ENCODE results near the gene GRK5.

Gene GRK5

DNA sequence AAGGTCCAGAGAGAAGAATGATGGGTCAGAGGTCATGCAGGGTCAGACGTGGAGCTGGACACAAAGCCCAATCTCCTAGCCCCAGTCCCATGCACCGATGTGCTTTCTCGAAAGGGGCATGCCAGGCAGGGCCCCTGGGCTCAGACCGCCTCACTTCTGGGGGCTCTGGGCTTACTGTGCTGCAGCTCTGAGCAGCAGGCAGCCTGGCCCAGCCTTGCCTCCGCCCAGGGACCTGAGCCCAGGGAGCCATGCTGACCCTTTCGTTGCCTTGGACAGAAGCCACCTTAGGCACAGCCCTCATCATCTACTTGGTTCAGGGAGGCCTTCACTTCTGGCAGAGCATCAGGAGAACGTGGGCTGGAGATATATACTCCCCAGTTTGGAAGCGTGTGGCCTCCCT, 161.2 kb downstream of the GRK5 start:
- DNase-seq = no peak

DNA sequence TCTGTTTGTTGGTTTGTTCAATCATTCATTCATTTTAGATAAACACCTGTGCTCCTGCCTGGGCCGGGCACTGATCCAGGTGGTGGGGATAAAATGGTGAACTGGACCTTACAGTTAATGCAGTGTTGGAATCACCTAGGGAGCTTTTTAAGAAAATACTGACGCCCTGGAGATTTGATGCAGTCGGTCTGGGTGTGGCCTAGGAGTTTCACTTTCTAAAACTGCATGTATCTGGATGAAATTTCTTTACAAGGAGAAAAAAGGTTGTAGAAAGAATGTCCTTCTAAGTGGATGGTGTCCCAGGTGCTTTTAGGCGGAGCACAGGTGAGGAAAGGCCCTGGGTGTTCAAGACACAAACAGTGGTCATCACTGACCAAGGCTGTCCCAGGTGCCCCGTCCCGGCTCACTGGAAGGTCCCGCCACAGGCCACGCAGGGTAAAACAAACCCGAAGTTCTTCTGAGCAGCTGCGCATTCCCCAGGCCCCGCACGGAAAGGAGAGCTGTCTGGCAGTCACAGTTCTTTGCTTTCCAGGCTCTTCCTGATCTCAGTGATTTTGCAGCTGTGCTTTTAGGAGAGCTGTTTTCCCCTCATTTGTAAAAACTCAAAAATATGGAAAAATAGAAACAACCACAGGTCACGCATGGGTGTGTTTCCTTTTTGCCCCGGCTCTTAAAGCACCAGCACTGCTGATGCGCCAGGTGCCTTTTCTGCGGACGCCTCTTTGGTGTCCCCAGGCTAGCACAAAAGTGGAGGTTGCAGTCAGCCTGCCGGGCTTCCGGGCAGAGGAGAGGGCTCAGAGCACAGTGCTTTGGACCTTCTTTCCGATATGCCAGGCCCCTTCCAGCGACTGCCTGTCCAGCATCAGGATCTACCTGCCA, 161.9 kb downstream of the GRK5 start:
- DNase-seq = no peak

DNA sequence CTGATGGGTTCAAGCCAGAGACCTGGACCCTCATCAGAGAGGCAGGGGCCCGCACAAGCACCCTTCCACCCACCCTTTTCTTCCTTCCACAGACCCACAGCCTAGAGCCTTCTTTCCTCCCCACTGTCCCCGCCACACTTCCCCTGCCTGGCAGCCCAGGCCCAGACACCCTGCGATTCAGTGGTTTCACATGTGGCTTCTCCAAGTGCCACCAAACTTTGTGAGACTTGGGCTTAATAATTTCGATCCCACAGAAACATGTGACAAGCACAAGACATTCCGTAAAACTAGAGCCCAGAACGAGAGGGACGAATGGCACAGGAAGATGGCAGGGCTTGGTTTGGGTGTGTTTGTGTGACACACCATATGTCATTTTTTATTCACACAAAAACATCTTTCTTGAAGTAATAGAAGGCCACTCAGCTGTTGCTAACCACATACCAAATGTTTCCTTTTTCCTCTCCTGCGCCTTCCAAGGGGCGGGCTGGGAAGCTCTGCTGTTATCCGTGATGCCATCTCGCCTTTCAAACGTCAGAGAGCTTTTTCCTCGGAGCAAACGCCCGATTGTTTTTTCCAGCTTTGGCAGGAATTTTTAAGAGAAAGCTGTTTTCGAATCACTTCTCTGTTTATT, 162.9 kb downstream of the GRK5 start:
- DNase-seq = no peak

DNA sequence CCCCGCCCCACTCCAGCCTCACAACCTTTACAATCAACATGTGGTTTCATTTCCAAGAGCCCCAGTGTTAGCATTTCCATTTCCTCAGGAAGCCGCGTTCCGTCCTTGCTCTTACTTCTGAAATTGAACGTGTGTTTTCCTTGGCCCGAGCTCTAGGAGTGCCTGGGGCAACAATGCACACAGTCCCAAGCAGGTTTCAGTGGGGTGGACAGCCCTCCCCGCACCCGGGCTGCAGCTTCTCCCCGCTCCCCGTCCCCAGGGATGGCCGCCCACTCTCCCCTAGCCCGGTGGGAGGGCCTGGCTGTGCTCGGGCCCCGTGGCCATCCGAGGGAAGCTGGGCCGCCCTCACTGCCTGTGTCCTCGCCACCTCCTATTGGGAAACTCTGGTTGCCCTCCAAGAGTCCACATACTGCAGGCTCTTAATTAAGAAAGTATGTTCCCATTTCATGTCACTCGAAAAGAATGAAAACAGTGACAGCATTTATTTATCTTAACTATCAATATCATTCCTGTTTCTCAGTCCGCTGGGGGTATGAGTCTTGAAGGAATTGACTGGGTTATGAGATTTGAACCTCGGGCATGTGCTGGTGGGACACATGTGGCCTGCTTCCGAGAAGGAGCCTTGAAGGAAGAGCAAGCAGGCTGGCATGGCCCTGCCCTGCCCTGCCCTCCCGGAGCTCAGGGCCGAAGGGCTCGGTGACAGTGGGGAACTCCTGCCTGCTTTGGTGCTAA, 163.8 kb downstream of the GRK5 start:
- DNase-seq = no peak

DNA sequence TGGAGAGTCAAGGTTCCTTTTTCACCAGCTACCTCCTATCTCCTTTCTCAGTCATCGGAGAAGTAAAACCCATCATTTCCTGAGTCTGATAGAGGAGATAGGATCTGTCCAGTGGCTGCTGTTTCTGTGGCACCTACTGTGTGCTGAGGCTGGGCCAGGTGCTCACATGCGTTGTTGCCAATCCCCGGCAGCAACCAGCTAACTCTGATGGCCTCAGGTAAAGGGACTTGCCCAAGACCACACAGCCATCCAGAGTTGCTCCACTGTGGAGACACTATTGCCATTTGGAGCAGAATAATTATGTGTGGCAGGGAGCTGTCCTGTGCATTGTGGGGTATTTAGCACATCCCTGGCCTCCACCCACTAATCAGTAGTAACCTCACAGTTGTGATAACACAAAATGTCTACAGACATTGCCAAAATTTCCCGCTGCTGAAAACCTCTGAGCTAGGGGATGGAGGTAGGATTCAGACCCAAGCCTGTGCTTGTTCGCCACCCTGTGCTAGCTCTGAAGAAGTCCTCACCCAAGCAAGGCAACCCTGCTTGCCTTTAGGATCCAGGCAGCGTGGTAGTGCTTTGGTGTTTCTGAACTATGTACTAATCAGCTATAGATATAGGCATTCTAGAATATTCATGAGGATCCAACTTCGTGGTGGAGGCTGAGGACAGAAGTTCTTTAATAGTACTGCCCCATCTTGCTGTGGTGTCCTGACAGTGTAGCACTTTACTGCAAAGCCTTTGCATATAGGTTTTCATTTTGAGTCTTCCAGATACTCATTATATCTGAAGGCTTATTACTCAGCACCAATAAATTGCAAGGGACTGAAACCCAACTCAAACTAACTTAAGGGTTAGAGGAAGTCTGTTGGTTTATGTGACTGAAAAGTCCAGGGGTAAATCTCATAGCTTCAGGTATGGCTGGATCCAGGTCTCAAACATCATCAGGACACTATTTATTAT, 164.6 kb downstream of the GRK5 start:
- DNase-seq = no peak

DNA sequence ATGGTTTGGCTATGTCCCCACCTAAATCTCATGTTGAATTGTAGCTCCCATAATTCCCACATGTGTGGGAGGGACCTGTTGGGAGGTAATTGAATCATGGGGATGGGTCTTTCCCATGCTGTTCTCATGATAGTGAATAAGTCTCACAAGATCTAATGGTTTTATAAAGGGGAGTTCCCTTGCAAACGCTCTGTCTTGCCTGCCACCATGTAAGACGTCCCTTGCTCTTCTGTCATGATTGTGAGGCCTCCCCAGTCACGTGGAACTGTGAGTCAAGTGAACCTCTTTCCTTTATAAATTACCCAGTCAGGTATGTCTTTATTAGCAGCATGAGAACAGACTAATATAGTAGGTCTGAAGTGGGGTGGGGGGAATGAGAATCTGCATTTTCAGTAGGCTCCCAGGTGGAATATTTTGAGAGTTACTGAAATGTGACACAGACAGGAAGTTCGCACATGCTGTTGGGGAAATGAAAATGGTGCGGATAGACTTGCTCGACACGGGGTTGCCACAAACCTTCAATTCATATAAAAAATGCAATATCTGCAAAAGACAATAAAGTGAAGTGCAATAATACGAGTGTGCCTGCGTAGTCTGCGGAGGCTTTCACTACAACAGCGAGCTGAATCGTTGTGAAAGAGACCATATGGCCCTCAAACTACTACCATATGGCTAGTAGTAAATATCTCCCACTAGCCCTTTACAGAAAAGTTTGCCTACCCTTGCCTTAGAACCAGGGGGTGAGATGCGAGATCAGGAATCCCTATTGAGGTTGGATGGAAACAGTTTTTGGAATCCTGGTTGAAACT, 166.1 kb downstream of the GRK5 start:
- DNase-seq = no peak

DNA sequence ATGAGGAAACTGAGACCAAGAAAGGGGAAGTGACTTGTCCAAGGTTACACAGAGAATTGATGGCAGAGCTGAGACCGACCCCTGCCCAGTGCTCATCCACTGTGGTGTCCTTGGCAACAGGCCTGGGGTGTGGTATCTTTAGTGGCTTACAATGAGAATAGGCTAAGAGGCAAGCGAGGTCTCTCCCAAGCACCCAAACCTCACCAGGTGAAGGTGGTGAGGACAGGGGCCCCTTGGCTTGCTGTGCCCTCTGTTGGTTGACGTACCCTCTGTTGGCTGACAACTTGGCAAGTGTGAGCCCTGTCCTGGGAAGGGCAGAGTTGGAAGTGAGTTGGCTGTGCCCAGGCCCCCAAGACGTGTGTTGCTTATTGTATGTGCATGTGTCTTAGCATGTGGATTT, 166.9 kb downstream of the GRK5 start:
- no peak for DNase-seq

DNA sequence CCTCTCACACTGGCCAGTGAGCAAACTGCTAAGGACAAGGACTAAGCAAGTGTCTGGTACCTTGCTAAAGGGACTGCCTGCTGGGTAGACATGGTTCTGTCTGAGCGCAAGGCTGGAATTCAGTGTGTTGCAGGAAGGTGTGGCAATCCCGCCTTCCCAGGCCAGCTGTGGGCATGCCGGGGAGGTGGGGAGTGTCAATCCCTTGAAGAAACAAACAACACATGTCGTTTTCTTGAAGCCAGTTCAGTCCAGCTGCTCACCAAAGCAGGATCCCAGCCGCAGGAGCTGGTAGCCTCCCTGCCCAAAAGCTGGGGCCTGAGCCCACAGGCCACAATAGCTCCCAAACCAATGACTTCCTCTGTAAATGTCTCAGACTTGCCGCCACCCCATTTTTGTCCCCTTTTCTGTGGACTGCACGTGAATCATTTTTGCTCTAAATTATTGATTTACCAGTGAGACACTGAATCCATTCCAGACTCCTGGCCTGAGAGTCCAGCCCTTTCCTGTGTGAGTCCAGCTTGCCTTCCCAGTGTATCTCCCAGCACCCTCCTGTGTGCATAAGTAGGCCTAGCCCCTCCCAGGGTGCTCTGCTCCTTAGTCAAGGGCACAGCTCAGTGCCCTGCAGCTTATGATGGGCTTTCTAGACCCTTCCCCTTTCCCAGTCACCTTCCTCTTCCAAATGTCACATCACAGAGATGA, 168.4 kb downstream of the GRK5 start:
- DNase-seq = no peak

DNA sequence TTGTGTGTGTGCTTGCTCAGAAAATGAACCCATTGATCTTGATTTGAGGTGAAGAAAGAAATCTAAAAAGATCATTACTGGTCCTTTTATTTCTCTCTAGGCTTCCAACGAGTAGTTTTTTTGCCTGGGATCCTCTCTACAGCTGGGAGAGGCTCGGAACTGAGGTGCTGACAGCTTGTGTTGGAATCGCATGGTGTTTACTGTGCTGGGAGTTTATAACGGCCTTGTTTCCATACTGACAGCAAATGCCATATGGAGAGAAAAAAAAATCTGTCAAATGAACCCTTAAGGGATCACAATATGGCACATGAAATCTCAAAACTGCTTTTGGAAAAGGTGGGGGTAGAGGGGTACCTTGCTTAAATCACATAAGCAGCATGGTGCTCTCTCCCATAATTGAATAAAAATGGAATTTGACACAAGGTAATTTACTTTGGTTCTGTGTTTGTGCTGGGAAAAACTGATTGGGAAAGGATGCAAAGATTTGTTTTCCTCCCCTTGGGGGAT, 170.1 kb downstream of the GRK5 start:
- no peak for DNase-seq

DNA sequence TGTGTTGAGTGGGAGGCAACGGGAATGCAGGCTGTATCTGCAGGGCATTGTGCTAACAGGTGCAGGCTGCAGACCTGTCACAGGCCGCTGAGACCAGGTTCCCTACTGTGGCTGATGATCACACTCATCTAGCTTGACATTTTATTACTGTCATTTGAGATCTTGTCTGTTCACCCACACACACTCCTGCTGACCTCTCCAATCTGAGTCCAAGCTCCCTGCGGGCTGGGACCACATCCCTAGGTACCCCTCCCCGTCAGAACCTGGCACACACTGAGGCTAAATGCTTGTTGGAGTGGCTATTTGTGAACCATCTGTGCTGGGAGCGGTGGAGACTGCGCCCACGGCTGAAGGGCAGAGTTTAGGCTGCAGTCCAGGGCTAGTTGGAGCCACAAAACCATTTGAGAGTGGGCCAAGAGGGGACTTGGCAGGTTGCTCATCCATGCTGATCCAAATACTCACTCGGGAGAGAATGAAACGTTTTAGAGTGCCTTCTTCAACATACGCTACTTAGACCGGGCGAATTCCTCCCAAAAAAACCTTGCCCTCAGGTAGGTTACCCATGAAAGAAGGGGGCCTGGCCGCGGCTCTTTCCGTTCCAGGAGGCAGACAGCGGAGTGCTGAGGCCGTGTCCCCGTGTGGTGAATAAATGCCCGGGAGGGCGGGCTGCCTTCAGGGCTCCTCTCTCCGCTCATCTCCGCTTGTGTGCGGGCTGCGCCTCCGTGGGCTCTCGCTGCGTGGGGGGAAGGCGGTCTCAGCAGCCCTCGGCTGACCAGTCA, 170.8 kb downstream of the GRK5 start:
- no peak for DNase-seq

DNA sequence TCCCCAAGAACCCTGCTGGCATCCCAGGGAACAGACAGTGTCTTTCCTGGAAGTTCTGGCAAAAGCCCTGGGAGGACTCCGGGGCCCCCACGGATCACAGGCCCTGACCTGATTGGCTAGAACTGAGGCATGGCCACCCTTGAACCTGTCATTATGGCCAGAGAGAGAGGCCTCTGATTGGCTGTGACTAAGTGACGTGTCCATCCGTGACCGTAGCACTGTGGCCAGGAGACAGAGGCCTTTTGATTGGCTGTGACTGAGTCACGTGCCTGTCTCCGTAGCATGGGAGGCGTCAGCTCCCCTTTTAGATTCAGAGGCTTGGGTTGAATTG, 171.3 kb downstream of the GRK5 start:
- no peak for DNase-seq

DNA sequence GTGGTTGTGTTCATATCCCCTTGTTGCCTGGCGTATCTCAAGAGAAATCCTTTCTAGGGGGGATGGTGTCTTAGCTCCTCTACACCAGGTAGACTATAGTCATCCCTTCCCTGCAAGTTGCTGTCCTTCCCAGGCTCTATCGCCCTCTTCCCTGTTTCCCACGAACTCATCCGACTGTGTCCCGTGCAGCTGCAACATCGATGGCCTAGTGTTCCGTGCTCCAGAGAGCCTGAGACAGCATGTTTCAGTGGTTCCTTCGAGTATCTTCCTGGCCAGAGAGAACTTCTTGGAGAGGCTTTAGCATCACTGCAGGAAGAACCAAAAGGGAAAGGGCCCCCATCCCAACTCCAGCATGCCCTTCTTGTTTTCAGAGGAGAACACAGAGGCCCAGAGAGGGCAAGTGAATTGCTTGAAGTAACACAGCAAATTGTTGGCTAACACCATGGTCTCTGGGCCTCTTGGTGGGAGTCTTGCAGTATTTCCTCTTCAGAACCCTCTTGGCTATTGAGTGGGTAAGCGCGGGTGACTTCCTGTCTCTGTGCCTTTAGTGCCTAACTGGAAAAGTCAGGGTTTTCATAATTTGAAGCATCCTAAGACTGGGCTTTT, 172.2 kb downstream of the GRK5 start:
- no peak for DNase-seq

DNA sequence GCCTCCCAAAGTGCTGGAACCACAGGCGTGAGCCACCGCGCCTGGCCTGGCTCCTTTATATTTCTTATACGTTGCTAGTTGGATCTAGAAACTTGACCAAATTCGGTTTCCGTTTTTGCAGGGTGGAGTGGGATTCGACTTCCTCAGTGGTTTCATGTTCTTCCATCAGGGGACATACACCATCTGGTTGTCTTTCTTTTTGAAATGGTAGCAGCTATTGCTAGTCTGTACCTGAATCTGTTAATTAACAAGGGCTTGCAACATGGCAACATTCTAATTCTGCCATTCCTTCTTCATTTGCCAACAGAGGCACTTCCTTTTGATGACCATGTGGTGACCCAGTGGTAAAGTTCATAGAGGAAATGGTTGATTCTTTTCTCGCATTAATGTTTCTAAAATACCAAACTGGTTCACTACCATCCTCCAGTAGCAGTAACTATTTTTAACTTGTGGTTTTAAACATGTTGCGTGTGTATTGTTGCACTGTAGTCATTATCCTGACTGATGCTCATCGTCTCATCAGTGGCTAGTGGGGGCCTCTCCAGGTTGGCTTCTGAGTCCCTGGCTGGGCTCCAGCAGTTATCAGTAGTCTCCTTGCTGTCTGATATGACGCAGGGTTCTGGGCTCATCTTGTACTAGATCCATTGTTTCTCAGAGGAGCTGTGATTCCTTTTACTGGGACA, 175.9 kb downstream of the GRK5 start:
- DNase-seq = no peak

DNA sequence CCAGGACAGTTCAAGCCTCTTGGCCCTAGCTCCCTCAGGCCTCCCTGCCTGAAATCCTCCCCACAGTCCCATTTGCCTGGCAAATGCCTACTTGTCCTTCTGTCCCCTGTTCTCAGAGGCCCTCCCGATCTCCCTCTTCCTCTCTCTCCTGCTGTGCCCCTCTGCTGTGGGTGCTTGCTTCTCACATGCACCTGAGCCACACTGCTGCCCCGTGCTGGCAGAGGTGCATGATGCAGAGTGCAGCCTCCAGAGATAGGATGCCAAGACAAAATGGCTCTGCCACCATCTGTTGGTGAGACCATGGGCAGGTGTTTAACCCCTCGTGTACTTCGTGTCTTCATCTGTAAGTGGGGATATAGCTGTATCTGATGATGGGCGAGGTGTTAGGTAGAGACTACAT, 176.8 kb downstream of the GRK5 start:
- DNase-seq = no peak

DNA sequence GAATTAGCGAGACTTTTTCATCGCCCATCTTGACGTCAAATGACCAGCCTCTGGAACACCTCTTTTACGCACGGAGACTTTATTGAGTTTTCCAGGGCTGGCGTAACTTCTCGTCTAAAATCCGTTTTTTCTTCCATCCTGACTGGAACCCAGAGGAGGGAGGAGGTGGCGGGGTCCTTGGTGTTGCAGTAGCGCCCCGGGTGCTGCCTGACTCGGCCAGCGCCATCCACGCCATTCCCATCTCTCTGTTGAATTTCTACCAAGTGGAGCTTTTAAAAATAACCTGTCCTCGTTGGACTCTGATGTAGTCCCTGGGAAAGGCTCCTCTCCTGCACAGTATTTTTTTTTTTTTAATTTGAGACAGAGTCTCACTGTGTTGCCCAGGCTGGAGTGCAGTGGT, 179.3 kb downstream of the GRK5 start:
- no peak for DNase-seq

DNA sequence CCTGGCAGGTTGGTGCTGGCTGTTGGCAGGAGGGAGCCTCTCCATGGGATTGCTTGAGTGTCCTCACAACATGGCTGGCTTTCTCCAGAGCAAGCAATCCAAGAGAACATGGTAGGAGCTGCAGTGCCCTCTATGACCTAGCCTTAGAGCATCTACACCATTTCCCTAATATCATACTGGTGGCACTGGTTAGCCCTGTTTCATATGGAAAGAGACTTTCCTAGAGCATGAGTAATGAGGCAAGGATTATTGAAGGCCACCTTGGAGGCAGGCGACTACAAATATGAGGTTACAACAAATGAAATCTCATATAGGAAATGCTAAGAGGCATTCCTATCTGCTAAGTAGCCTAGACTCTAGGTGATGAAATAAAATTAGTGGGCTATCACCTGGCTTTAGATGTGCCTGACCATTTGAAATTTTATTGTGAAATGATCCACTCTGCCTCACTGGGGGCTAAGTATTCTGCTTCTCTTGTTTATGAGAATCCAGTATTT, 181.5 kb downstream of the GRK5 start:
- DNase-seq = no peak

DNA sequence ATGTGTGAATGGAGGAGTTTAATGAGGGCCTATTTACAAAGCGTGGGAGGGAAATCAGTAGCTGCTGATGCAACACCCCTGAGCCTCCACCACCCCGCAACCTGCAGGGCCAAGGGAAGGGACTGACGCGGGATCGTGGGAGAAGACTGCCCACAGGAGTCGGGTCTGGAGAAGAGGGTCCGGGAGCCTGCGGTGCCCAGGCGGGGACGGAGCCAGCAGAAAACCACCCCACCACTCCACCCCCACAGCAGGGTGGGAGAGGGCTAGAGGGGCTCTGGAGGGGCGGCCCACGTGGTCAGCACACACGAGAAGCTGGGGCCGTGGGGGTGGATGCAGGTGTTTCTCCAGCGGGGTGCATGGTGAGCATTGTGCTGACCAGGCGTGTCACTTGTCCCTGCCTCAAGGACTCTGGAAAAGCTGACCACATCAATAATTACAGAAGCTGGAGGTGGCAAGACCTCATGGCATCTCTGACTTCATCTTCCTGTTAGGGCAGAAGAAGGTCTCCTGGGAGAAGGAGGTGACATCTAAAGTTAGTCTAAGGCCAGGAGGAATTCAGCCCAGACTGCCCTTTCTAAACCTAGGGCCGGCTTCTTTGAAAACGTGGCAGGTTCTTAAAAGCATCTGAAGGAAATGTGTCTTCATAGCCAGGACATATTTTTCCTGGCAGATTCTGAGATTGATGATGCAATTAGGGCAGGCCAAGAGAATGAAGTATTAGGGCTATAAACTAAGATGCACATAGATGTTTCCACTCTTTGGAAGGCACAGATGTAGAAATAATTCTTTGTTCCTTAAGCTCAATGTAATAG, 184.3 kb downstream of the GRK5 start:
- no peak for DNase-seq

DNA sequence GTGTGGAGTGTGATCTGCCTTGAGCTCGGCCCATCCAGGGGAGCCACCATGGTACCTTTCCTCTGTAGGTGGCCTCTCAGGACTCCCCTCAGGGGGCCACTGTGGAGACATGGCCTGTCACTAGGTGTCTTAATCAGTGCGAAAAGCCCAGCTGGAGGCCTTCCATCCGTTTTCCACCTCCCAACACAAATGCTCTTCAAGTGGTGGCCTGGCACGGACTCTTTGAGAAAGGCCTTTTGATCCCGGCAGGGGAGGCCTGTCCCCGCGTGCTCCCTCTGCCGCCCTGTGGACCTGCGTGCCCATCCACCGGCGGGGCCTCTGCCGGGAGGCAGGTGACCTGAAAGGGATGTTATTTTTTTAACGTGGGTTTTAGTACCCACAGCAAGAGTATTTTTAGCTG, 185.6 kb downstream of the GRK5 start:
- no peak for DNase-seq
